ENCODE measurements around the gene ZC3H13.

Gene ZC3H13

DNA sequence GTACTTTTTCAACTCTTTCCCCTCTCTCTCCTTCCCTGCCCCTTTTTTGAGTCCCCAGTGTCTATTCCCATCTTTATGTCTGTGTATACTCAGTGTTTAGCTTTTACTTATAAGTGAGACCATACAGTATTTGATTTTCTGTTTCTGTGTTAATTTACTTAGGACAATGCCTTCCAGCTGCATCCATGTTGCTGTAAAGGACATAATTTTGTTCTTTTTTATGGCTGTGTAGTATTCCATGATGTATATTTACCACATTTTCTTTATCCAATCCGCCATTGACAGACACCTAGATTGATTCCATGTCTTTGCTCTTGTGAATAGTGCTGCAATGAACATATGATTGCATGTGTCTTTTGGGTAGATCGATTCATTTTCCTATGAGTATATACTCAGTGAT is 10.7 kb upstream of the ZC3H13 start:
- DNase-seq (ENCODE audit: low spot score) = no peak

DNA sequence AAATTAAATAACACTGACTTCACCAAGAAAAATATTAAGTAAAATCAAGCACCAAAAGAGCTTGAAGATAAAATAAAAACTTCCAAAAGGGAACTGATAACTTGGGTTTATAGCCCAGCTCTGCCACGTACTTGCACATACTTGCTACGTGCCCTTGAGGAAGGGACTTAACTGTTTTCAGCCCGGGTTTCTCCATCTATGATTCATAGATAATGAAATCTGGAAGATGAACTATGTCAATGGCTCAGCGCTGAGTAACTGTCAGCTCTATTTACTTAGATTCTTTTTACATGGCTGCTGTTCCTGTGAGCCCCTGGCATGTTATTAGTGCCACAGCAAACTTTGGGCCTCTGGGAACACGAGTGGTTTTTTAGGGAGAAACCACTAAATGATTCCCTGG is 9.6 kb upstream of the ZC3H13 start:
- DNase-seq (ENCODE audit: low spot score) = no peak

DNA sequence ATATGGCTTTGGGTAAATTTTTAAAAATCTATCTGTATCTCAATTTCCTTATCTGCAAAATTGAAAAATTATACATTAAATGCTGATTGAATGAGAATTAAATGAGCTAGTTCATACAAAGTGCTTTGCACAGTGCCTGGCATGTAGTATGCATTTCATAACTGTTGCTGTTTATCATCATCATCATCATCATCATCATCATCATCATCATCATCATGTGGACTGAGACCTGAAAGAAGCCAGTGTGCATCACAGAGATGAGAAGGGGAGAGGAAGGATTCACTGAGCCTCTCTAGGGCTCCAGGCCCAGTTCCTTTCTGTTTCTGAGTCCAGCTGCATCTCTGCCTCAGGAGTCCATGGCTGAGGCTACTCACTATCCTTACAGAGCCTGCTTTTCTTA is 6.9 kb upstream of the ZC3H13 start:
- DNase-seq (ENCODE audit: low spot score) = no peak

DNA sequence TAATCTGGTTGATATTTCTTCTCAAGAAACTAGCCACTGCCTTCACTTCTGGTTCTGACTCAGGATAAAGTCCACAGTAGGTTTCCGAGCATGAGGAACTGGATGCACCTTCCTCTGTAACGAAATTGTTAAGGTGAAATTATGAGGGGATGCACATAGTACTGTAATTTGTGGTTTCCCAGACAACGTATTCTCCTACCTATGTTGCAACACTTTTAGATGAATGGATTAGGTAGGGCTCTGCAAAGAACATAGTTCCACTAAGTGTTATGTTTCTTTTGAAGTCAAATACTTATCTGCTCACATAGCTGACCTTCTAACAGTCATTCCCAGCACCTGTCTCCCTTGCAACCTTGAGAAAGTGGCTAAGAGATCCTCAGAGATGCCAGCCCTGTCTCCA is 5.7 kb upstream of the ZC3H13 start:
- DNase-seq (ENCODE audit: low spot score) = no peak

DNA sequence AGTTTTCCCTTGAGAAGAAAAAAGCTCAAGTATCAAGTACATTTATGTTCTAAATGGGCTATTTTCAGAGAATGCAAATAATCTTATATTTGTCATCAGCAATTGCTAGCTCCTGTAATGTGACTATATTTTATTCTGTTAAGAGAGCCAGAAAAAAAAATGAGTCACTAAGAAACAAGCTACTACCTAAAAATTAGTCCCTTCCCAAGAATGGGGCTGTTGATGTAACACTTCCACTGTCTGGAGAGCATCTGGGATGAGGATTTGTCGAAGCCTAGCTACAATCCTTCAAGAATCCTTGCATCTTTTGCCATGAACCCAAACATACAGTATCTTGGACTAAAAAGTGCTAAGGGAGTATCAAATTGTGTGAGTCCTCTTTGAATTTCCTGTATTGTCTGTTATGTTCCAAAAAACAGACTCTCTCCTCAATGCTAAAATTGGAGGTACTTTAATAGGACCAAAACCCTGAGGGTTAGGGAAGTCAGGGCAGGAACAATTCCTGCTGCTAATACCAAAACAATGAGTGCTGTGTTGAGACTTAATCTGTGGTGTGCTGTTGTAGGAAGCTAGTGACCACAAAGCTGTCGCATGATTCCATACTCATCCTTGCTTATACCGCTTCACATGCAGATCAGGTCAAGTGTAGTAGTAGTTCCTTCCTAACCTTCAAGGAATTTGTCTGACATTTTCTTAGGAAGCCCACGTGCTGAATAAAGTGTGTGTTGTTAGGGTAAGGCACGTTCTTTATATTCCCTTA is 4.9 kb upstream of the ZC3H13 start:
- no peak for DNase-seq (ENCODE audit: low spot score)

DNA sequence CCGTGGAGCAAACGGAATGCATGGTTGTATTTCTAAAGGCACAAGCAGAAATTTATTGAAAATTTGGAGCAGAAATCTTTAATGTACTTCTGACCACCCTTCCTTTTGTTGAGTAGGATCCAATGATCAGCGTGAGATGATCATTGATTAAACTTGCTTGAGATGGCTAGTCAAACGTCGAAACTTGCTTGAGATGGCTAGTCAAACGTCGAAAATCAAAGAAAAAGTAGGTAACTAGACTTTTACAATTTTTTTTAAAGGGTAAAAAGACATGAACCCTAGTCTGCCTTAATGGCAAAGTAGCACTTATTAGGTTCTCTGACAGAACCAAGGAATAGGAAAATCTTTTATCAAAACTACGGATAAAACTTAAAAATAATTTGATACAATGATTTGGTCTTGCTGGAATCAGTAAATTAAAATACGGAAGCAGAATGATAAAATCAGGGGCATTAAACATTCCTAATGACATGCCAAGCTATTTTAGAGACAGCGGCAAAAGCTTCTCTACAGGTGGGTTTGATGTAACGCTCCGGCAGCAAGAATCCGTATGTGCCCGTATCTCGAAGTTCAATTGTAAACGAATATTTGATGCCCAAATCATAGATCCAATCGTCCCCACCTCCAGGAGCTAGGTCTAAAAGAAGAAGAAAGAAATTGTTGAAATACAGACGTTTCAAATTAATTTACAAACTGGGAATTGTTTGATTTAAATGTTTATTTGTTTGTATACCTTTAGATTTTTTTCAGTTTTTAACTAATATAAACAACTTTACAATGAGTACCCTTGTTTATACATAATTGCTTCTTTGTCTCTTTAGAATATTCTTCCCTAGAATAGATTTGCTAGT is 841 bp upstream of the ZC3H13 start:
- DNase-seq (ENCODE audit: low spot score) = no peak

DNA sequence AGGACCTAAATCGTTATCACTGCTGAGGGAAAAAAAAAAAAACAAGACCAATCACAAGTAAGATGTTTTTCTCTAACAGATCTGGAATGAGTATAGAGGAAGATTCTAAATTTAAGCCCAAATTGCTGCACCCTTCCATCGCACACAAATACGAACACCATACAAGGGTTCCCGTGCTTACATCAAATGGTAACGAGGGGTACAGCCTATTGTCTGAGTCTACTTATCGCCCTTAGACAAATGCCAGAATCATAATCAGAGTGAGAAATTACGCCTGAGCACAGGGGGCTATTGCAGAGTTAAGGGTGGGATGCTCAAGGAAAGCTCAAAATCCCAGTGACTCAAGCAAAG is 603 bp downstream of the ZC3H13 start:
- DNase-seq (ENCODE audit: low spot score) = no peak

DNA sequence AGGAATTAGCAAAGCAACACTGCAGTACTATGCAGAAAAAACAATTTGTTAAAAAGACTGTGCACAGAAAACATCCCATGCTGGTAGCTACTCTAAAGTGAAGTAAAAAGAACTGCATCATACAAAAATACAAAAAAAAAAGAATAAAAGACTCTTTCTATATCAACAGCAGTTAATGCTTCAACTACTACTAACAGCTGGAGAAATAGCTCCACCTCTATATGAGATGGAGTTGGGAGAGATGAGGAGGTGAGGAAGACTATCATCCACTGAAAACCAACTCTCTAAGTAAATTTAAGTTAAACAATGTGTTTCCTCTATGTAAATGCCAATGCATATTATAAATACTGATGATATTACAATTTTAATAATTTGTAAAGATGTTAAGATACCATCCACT is 1.8 kb downstream of the ZC3H13 start:
- no peak for DNase-seq (ENCODE audit: low spot score)

DNA sequence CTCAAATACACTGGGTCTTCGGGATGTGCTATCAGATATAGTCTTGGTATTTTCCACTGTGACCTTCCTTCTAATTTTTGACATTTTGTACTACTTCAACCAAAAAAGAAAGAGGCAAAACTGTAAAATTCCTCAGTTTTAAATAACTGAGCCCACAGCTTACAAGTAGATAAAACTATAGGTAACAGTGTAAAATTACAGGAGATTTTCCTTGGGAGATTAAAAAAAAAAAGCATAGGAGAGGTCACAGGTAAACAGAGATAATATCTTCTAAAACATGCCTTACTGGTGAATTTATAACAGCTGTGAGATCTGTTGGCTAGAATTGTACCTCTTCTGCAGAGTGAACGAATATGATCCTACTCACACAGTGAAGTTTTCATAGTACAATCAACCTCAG is 7.1 kb downstream of the ZC3H13 start:
- DNase-seq (ENCODE audit: low spot score) = no peak

DNA sequence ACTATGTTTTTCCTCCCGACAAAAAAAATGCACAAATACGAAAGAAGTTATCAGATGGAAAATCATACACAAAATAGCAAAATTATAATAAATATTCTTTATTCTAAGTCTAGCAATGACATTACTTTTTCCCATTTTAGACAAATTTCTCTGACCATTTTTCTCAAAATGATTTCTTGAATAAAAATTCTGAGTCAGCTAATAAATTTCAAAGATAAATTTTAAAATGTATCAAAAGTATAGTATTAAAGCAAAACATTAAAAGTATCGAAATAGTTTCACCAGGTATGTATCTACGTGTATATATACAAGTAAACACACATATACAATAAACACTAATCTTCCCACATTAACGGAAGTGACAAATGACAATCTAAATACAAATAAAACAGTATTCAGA is 8.9 kb downstream of the ZC3H13 start:
- DNase-seq (ENCODE audit: low spot score) = no peak

DNA sequence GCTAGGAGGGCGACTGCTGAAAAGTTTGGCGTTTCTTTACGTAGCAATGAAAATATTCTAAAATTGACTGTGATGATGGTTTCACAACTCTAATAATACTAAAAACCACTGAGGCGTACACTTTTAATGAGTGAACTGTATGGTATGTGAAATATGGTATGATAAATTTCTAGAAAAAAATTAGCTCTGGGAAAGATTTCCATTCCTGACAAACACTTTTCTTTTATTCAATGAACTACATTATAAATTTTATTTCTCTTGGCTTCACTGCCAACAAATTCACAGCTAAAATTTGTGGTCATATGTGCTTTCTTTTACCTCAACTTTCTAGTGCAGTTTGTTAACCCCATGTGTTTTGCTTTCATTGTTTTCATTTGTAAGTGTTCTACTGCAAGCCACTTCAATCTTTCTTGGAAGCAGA is 11.1 kb downstream of the ZC3H13 start:
- DNase-seq (ENCODE audit: low spot score) = no peak

DNA sequence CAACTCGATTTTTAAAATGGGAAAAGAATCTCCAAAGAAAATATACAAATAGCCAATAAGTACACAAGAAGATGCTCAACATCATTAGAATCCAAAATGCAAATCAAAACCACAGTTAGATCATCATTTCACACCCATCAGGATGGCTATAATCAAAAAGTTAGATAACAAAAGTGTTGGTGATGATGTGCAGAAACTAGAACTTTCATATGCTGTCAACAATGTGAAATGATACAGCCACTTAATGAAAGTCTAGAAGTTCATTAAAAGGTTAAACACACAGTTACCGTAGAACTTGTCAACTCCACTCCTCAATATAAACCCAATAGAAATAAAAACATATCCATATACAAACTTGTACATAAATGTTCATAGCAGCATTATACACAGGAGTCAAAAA is 11.8 kb downstream of the ZC3H13 start:
- DNase-seq (ENCODE audit: low spot score) = no peak

DNA sequence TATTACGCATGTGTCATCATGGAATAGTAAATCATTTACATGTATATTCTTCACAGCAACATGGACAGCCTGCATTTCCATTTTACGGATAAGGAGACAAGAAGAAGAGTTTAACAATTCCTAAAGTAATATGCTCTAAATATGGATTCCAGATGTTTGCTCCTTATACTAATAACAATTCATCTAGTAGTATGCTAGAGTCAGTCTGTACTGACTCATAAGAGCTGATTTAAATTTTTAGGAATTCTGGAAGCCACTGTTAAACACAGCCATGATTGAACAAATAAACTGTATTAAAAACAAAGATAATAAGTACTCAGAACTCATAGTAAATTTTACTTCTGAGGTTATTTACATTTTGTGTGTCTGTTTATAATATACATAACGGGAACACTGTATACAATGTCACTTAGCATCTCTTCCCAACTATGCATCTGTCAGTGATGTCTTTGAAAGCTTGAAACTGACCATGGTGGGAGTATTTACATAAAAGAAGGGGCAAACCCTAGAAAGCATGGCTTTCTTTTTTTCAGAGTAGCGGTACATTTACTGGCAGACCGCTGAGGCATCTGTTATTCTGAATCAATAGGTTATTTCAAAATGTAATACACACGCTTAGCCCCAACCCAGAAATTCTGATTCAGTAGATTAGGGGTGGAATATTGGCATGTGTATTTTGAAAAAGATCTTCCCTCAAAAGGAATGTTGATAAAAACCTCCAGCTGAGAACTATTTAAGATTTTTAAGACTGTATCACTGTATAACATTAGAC is 12.9 kb downstream of the ZC3H13 start:
- no peak for DNase-seq (ENCODE audit: low spot score)

DNA sequence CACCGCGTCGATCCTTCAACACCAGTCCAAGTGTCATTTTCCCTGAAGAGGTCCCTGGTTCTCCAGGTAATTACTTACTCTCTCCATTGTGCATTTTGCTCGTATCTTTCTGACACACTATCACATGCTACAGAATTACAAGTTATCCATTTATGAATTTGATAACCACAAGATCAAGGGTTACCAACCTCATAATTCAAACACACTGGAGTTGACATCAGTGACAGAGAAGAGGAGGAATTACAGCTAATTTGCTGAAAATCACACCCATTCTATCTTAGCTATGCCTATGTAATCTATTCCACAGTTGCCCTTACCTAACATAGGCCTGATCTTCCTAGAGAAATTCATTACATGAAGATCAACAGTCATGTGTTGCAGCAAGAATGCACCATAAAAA is 14.2 kb downstream of the ZC3H13 start:
- DNase-seq (ENCODE audit: low spot score) = no peak

DNA sequence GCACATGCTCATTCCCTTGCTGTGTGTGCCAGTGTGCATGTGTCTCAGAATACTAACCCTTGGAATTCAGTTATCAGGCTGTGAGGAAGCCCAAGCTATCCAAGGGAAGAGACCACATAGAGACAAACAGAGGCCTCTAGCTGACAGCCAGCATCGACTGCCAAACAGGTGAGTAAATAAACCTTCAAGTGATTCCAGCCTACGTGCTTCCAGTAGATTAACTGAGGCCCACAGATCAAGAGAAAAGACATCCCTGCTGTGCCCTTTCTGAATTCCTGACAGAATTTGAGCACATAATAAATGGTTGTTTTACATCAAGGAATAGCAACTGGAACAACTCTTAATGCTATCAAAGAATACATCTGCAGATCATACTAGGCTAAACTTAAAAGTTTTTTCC is 17.5 kb downstream of the ZC3H13 start:
- no peak for DNase-seq (ENCODE audit: low spot score)

DNA sequence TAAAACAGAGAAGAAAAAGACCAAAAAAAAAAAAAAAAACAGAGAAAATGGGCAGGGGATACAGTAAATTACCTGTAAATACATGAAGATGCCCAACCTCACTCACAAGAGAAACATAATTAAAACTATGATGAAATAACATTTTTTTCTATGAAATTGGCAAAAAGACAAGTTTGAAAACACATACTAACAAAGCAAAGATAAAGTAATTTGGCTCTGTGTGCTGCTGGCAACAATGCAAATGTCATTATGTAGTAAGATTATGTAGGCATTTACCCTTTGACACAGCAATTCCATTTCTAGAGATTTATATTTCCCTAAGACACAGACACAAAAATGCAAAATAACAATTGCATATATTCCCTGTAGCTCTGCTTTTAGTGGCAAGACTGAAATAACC is 20.2 kb downstream of the ZC3H13 start:
- DNase-seq (ENCODE audit: low spot score) = no peak

DNA sequence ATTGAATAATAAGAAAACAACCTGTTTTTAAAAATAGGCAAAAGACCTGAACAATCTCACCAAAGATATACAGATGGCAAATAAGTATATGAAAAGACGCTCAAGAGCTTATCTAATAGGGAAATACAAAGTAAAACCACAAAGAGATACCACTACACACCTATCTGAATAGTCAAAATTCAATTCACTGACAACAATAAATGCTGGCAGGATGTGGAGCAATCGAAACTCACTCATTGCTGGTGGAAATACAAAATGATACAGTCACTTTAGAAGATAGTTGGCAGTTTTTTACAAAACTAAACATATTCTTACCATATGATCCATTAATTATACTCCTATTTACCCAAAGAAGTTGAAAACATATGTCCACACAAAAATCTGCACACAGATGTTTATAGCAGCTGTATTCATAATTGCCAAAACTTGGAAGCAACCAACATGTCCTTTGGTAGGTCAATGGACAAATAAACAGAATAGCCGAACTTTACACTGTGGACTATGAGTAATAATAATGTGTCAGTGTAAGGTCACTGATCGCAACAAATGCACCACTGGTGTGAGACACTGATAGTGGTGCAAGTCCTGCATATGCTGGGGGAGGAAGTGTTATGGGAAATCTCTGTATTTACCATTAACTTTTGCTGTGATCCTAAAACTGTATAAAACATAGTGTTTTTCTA is 20.8 kb downstream of the ZC3H13 start:
- no peak for DNase-seq (ENCODE audit: low spot score)

DNA sequence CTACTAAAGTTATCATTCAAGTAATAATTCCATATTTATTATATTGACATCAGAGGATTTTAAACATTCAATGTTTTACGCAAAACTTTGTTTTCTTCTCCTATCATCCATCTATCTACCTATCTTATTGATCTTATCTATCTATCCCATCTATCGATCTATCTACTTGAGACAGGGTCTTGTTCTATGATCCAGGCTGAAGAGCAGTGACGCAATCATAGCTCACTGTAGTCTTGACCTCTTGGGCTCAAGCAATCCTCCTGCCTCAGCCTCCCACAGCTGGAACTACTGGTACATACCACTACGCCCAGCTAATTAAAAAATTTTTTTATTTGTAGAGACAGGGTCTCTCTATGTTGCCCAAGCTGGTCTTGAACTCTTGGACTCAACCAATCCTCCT is 27.4 kb downstream of the ZC3H13 start:
- DNase-seq (ENCODE audit: low spot score) = no peak

DNA sequence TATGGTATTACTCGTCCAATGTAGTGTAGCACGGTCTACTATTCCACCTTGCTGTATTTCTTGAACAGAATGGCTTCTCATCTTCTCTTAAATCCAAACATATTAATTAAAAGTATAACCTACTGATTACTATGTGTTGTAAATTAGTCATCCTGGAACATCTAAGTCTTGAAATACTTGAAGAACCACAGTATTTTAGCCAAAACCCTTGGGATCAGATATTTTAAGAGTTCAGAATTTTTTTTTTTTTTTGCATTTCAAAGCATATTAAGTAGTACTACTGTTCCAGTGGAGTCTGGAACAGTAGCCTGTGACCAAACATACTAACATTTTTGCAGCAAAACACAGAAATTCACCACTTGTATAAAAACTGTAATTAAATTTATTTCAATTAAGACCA is 30.1 kb downstream of the ZC3H13 start:
- no peak for DNase-seq (ENCODE audit: low spot score)

DNA sequence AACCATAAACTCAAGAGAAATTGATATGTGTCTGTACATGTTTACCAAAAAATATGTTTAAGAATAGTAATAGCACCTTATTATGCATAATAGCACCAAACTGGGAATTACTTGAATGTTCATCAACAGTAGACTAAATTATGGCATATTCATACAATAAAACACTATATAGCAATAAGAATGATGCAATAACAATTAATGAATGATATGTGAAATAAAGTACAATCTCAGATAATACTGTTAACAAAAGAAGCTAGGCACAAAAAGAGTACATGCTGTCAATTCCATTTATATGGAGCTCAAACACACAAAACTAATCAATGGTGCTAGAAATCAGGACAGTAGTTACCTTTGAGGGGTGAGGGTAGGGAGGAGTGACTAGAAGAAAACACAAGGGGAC is 36.3 kb downstream of the ZC3H13 start:
- DNase-seq (ENCODE audit: low spot score) = no peak

DNA sequence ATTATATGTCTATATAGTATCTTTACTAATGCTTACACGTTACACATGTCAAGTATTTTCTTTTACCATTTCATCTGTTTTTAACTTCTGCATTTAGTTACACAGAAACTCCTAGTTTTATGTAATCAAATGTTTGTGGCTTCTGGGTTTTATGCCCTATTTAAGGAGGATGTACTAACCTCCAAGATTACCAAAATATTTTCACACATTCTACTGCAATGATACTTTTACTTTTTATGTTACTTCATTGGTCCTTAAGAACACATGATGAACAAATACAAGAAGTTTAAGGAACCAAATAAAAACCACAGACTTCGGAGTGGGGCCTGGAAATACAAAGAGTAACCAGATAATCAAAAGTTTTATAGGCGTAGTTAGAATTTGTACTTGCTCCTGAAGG is 37.2 kb downstream of the ZC3H13 start:
- DNase-seq (ENCODE audit: low spot score) = no peak

DNA sequence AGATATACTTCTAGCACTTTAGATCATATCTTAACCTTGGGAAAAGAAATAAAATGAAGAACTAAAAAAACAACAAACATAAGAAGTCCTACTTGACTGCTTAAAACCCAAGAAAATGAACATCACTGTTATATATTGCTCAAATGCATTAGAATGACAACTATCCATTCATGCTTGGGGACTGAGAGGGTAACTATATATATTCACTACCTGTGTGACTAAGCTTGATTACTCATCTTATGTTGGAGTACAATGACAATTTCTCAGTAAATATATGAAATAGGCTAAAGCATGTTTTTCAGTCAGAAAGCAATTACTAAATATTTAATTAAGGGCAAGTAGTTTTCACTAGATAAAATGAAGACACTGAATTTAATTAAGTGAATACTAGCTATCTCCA is 40.1 kb downstream of the ZC3H13 start:
- no peak for DNase-seq (ENCODE audit: low spot score)
